Effector CD4-positive, alpha-beta T cell (primary cell): Measurements from ENCODE around the gene CENPU.
"Not testable (repeated sequence)": the region's sequence is repeated elsewhere in the genome, so short reads cannot be mapped to it uniquely, and the experiment has no call there.

Experiments used
- DNase-seq: peaks from one replicate; pipeline ENCODE4 v3.0.0-alpha.2; 2020

CENPU gene

GRCh38 chr4:184662236-184662635 lies 71.7 kb downstream of the CENPU start:
- no peak for DNase-seq

GRCh38 chr4:184660978-184661377 lies 72.9 kb downstream of the CENPU start:
- DNase-seq, result no peak

GRCh38 chr4:184657820-184658219 lies 76.1 kb downstream of the CENPU start:
- not testable (repeated sequence) for DNase-seq

- no peak for DNase-seq
These were observed 76.8 kb downstream of the CENPU start for GRCh38 chr4:184657144-184657543.

GRCh38 chr4:184655889-184656869 lies 77.7 kb downstream of the CENPU start:
- DNase-seq, result no peak

GRCh38 chr4:184653650-184654049 lies 80.2 kb downstream of the CENPU start:
- DNase-seq, result no peak

GRCh38 chr4:184652681-184653080 lies 81.2 kb downstream of the CENPU start:
- not testable (repeated sequence) for DNase-seq

GRCh38 chr4:184651899-184652298 lies 82.0 kb downstream of the CENPU start:
- DNase-seq, result no peak

- no peak for DNase-seq
These were observed 83.7 kb downstream of the CENPU start for GRCh38 chr4:184649971-184650855.

- peak; percentile 90 for DNase-seq
These were observed 84.6 kb downstream of the CENPU start, which contains the start of the genes CASP3 and PRIMPOL for GRCh38 chr4:184649026-184649970. Gene CASP3 (minus strand): TSS chr4:184649447. CDS start chr4:184638453, 10,994 bp downstream. Gene PRIMPOL (plus strand): TSS chr4:184649738. CDS start chr4:184657141, 7,403 bp downstream.

- peak; percentile 24 for DNase-seq
These were observed 85.4 kb downstream of the CENPU start for GRCh38 chr4:184648313-184649025.

GRCh38 chr4:184648054-184648312 lies 85.9 kb downstream of the CENPU start:
- no peak for DNase-seq

- no peak for DNase-seq
These were observed 86.4 kb downstream of the CENPU start for GRCh38 chr4:184647266-184648053.

- no peak for DNase-seq
These were observed 87.8 kb downstream of the CENPU start for GRCh38 chr4:184645904-184646610.

GRCh38 chr4:184644553-184645307 lies 89.2 kb downstream of the CENPU start:
- DNase-seq, result no peak
